ENCODE measurements around the gene INTS4. TPM values are rescaled to one million over a fixed set of nuclear protein-coding genes. Genes with fewer than 3 reads are reported as not detected.
"Not testable (repeated sequence)": the region's sequence is repeated elsewhere in the genome, so short reads cannot be mapped to it uniquely, and the experiment has no call there.

The INTS4 gene
- total and polyA plus RNA-seq, 11 donors = 9.5 to 23.9 (median 15.1) TPM

GRCh38 chr11:77851503-77851902 is 143.0 kb downstream of the INTS4 start:
- Histone ChIP-seq H3K36me3 (peaks cover 0 to 77% (median 43%) of the 10 kb centered on the region in 9 donors), H3K9me3 (peaks cover 0 to 14% (median 6%) of the 10 kb centered on the region in 12 donors), H3K27ac (no peak overlapping the region), H3K4me3 (no peak overlapping the region), H3K4me1 (no peaks in the 10 kb centered on the region), H3K27me3 (no peaks in the 10 kb centered on the region)
- DNase-seq = no peak
- intact Hi-C loops (cut with DNase I) = no loop called here
- no peak for TF ChIP-seq POLR2A (IDR thresholded peaks at IDR 0.05)
- ATAC-seq = no peak
- 65 to 83% (median 73%) methylated on average over 1 of the region's 1 CpG for WGBS, 4 donors

DNA sequence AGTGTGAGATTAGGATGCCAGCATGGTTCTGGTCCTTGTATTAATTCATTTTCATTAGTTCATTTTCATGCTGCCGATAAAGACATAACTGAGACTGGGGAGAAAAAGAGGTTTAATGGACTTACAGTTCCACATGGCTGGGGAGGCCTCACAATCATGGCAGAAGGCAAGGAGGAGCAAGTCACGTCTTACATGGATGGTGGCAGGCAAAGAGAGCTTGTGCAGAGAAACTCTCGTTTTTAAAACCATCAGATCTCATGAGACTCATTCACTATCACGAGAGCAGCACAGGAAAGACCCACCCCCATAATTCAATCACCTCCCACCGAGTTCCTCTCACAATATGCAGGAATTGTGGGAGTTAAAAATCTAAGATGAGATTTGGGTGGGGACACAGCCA is 150.8 kb downstream of the INTS4 start:
- Histone ChIP-seq H3K9me3 (peaks cover 0 to 30% (median 4%) of the 10 kb centered on the region in 12 donors), H3K36me3 (peaks cover 0 to 79% (median 53%) of the 10 kb centered on the region in 9 donors)
- H3K4me1 ChIP-seq; ATAC-seq; H3K27me3 ChIP-seq; H3K27ac ChIP-seq; intact Hi-C loops (cut with DNase I); H3K4me3 ChIP-seq; DNase-seq: not testable (repeated sequence)
- 78 to 91% (median 85%) methylated on average over 5 of the region's 5 CpGs for WGBS, 4 donors

- WGBS, 4 donors = 78 to 85% (median 80%) methylated on average over 1 of the region's 1 CpG
- H3K4me3 ChIP-seq = no peak overlapping the region
- TF ChIP-seq POLR2A (IDR thresholded peaks at IDR 0.05) = no peak
- TF ChIP-seq, protein P1, sequence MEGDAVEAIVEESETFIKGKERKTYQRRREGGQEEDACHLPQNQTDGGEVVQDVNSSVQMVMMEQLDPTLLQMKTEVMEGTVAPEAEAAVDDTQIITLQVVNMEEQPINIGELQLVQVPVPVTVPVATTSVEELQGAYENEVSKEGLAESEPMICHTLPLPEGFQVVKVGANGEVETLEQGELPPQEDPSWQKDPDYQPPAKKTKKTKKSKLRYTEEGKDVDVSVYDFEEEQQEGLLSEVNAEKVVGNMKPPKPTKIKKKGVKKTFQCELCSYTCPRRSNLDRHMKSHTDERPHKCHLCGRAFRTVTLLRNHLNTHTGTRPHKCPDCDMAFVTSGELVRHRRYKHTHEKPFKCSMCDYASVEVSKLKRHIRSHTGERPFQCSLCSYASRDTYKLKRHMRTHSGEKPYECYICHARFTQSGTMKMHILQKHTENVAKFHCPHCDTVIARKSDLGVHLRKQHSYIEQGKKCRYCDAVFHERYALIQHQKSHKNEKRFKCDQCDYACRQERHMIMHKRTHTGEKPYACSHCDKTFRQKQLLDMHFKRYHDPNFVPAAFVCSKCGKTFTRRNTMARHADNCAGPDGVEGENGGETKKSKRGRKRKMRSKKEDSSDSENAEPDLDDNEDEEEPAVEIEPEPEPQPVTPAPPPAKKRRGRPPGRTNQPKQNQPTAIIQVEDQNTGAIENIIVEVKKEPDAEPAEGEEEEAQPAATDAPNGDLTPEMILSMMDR (IDR thresholded peaks at IDR 0.05) = no peak
- intact Hi-C loops (cut with DNase I) = no loop called here
- H3K9me3 ChIP-seq = peaks cover 0 to 30% (median 4%) of the 10 kb centered on the region in 12 donors
- ATAC-seq (no peak), DNase-seq (no peak)
- H3K4me1 ChIP-seq = peaks cover 0 to 5% (median 0%) of the 10 kb centered on the region in 12 donors
- H3K27me3 ChIP-seq = no peaks in the 10 kb centered on the region
- no peak overlapping the region for H3K27ac ChIP-seq
- H3K36me3 ChIP-seq = peaks cover 0 to 68% (median 43%) of the 10 kb centered on the region in 9 donors
These were observed 151.9 kb downstream of the INTS4 start for GRCh38 chr11:77842441-77843121.

- Histone ChIP-seq H3K36me3 (peaks cover 0 to 9% (median 0%) of the 10 kb centered on the region in 9 donors), H3K9me3 (peaks cover 0 to under 1% (median 0%) of the 10 kb centered on the region in 12 donors), H3K27ac (no peak overlapping the region), H3K4me1 (no peaks in the 10 kb centered on the region), H3K4me3 (no peak overlapping the region), H3K27me3 (no peaks in the 10 kb centered on the region)
- intact Hi-C loops (cut with DNase I) = no loop called here
- ATAC-seq = no peak
- TF ChIP-seq, protein P1 (IDR thresholded peaks at IDR 0.05) = no peak
- TF ChIP-seq POLR2A (IDR thresholded peaks at IDR 0.05) = no peak
- 95 to 99% (median 96%) methylated on average over 4 of the region's 4 CpGs for WGBS, 4 donors
- DNase-seq = no peak
These were observed 161.2 kb downstream of the INTS4 start for GRCh38 chr11:77833302-77833701.

DNA sequence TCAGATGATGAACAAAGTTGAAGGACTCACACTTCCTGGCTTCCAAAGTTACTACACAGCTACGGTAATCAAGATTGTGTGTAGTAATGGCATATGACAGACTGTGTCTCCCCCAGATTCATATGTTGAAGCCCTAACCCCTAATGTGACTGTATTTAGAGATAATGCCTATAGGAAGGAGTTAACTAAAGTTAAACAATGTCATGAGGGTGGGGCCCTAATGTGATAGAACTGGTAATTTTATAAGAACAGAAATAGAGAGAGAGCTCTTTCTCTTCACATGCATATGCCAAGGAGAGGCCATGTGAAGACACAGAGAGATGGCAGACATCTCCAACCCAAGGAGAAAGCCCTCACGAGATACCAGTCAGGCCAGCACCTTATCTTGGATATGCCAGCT is 165.5 kb downstream of the INTS4 start:
- intact Hi-C loops (cut with DNase I) = loop anchor here in 6 of 10 donors (10.0 kb wide), 2 partner anchors 134 to 166 kb away; partner anchors contain the start of gene INTS4 (in 5 of the 6)
- ATAC-seq (no peak), DNase-seq (no peak)
- Histone ChIP-seq H3K27ac (no peak overlapping the region), H3K9me3 (no peaks in the 10 kb centered on the region), H3K4me3 (no peak overlapping the region), H3K27me3 (no peaks in the 10 kb centered on the region), H3K4me1 (peaks cover 0 to 7% (median 2%) of the 10 kb centered on the region in 12 donors), H3K36me3 (peaks cover 0 to 6% (median 0%) of the 10 kb centered on the region in 9 donors)
- WGBS, 4 donors = 97 to 100% (median 99%) methylated on average over 2 of the region's 2 CpGs
- TF ChIP-seq, protein P1 (IDR thresholded peaks at IDR 0.05) = no peak
- no peak for TF ChIP-seq POLR2A (IDR thresholded peaks at IDR 0.05)

Other genes with a start within 250 kb of the INTS4 start
- 10 to 100 TPM; 32.8 to 49.2 (median 43.6) TPM for gene RSF1, start 173.9 kb downstream of the INTS4 start, total RNA-seq
- 10 to 100 TPM; 11.2 to 16.9 TPM for gene RSF1, start 173.9 kb downstream of the INTS4 start, polyA plus RNA-seq
- gene AAMDC, start 173.5 kb downstream of the INTS4 start, total RNA-seq = 100 to 1,000 TPM in 3 of 9 donors, 10 to 100 TPM in 6; 56.9 to 123 (median 77.0) TPM
- 100 to 1,000 TPM; 108 to 337 TPM for gene AAMDC, start 173.5 kb downstream of the INTS4 start, polyA plus RNA-seq
- gene KCTD14, start 28.6 kb upstream of the INTS4 start, total RNA-seq = 1 to 10 TPM in 2 of 9 donors, under 1 TPM in 2, not detected in 5; 0.15 to 1.7 (median 0.80) TPM
- gene KCTD14, start 28.6 kb upstream of the INTS4 start, polyA plus RNA-seq = under 1 TPM; 0.23 to 0.46 TPM
- gene THRSP, start 69.2 kb upstream of the INTS4 start, total RNA-seq = 10 to 100 TPM in 1 of 9 donors, 1 to 10 TPM in 2, under 1 TPM in 3, not detected in 3; 0.33 to 51.0 (median 1.1) TPM
- 1 to 10 TPM; 9.0 to 9.5 TPM for gene THRSP, start 69.2 kb upstream of the INTS4 start, polyA plus RNA-seq
- 100 to 1,000 TPM; 164 to 330 (median 258) TPM for gene NDUFC2, start 85.2 kb upstream of the INTS4 start, total RNA-seq
- gene NDUFC2, start 85.2 kb upstream of the INTS4 start, polyA plus RNA-seq = 100 to 1,000 TPM; 165 to 351 TPM
- gene ALG8, start 145.0 kb upstream of the INTS4 start, total RNA-seq = 10 to 100 TPM; 14.1 to 24.6 (median 17.7) TPM
- 10 to 100 TPM; 19.0 to 39.5 TPM for gene ALG8, start 145.0 kb upstream of the INTS4 start, polyA plus RNA-seq
- 10 to 100 TPM in 1 of 9 donors, 1 to 10 TPM in 8; 5.6 to 10.9 (median 7.2) TPM for gene KCTD21, start 194.0 kb upstream of the INTS4 start, total RNA-seq
- 1 to 10 TPM; 3.4 to 8.3 TPM for gene KCTD21, start 194.0 kb upstream of the INTS4 start, polyA plus RNA-seq
- 1 to 10 TPM; 4.5 to 8.1 (median 5.3) TPM for gene USP35, start 194.3 kb upstream of the INTS4 start, total RNA-seq
- gene USP35, start 194.3 kb upstream of the INTS4 start, polyA plus RNA-seq = 1 to 10 TPM; 5.6 to 6.6 TPM

All from heart left ventricle (tissue), 16 donors.